GM21825 (cell line): ENCODE data around the gene AKR1D1.

Experiments used
- ATAC-seq: cut with Tn5 transposase; IDR thresholded peaks from one replicate; pipeline ENCODE4 v1.9.1; 2021; ENCODE audit warnings: mild to moderate bottlenecking, moderate library complexity; ENCODE audit not compliant: unreplicated experiment

The AKR1D1 gene

GRCh38 chr7:138162236-138162635 lies 86.0 kb downstream of the AKR1D1 start:
- no peak for ATAC-seq

- no peak for ATAC-seq
Measured at GRCh38 chr7:138163800-138164199, 87.5 kb downstream of the AKR1D1 start.

- no peak for ATAC-seq
Measured at GRCh38 chr7:138164804-138165203, 88.5 kb downstream of the AKR1D1 start.

GRCh38 chr7:138166681-138167080 lies 90.4 kb downstream of the AKR1D1 start:
- no peak for ATAC-seq

GRCh38 chr7:138167222-138167621 lies 91.0 kb downstream of the AKR1D1 start:
- no peak for ATAC-seq

GRCh38 chr7:138167869-138168296 lies 91.6 kb downstream of the AKR1D1 start:
- no peak for ATAC-seq
